HuH-7.5 (cell line): ENCODE measurements around the gene STIMATE.

Source experiments
- DNase-seq: peaks from one replicate; pipeline ENCODE4 v3.0.0; 2011; ENCODE audit warnings: low spot score

STIMATE gene

GRCh38 chr3:52893723-52894122, 3.6 kb downstream of the STIMATE start:
- peak; percentile 47 for DNase-seq

- DNase-seq, result no peak
Measured at GRCh38 chr3:52892625-52893311, 4.6 kb downstream of the STIMATE start.

- no peak for DNase-seq
Measured at GRCh38 chr3:52892290-52892624, 5.1 kb downstream of the STIMATE start.

- DNase-seq, result no peak
Measured at GRCh38 chr3:52891615-52892081, 5.7 kb downstream of the STIMATE start.

- DNase-seq, result no peak
Measured at GRCh38 chr3:52891164-52891563, 6.2 kb downstream of the STIMATE start.

GRCh38 chr3:52890735-52891134, 6.6 kb downstream of the STIMATE start:
- DNase-seq, result no peak

GRCh38 chr3:52889901-52890300, 7.4 kb downstream of the STIMATE start:
- no peak for DNase-seq

- DNase-seq, result no peak
Measured at GRCh38 chr3:52887166-52887565, 10.2 kb downstream of the STIMATE start.

GRCh38 chr3:52886049-52886730, 11.2 kb downstream of the STIMATE start:
- no peak for DNase-seq

GRCh38 chr3:52882377-52882776, 15.0 kb downstream of the STIMATE start:
- no peak for DNase-seq

GRCh38 chr3:52881871-52882270, 15.5 kb downstream of the STIMATE start:
- DNase-seq, result no peak

GRCh38 chr3:52880474-52880873, 16.9 kb downstream of the STIMATE start:
- no peak for DNase-seq

- no peak for DNase-seq
Measured at GRCh38 chr3:52880047-52880446, 17.3 kb downstream of the STIMATE start.

- DNase-seq, result no peak
Measured at GRCh38 chr3:52879581-52879980, 17.8 kb downstream of the STIMATE start.

- DNase-seq, result no peak
Measured at GRCh38 chr3:52879090-52879489, 18.3 kb downstream of the STIMATE start.

GRCh38 chr3:52877085-52877484, 20.3 kb downstream of the STIMATE start:
- no peak for DNase-seq

GRCh38 chr3:52874864-52875587, 22.3 kb downstream of the STIMATE start:
- DNase-seq, result no peak

- no peak for DNase-seq
Measured at GRCh38 chr3:52874160-52874701, 23.1 kb downstream of the STIMATE start.

- no peak for DNase-seq
Measured at GRCh38 chr3:52873433-52874159, 23.8 kb downstream of the STIMATE start.

GRCh38 chr3:52872245-52872644, 25.1 kb downstream of the STIMATE start:
- DNase-seq, result no peak

- no peak for DNase-seq
Measured at GRCh38 chr3:52871761-52872160, 25.6 kb downstream of the STIMATE start.

- DNase-seq, result no peak
Measured at GRCh38 chr3:52870471-52870870, 26.9 kb downstream of the STIMATE start.
